ENCODE results near the gene BICD1.

The BICD1 gene

GRCh38 chr12:32069071-32069470, 37.6 kb upstream of the BICD1 start:
- TF ChIP-seq CTCF (IDR thresholded peaks at IDR 0.05; ENCODE audit: poor library complexity, severe bottlenecking) = no peak
- Histone ChIP-seq H3K27ac (ENCODE audit: poor library complexity, severe bottlenecking) (no peak overlapping the region), H3K27me3 (ENCODE audit: insufficient read depth, poor library complexity, severe bottlenecking) (no peaks in the 10 kb centered on the region), H3K4me3 (ENCODE audit: severe bottlenecking) (no peak overlapping the region), H3K4me1 (ENCODE audit: insufficient read depth, poor library complexity, severe bottlenecking) (no peaks in the 10 kb centered on the region), H3K9me3 (ENCODE audit: severe bottlenecking) (no peaks in the 10 kb centered on the region), H3K36me3 (ENCODE audit: low read depth) (no peaks in the 10 kb centered on the region)
- no peak for DNase-seq (ENCODE audit: low spot score)
- no peak for ATAC-seq (ENCODE audit: low read depth)

GRCh38 chr12:32069731-32070130, 36.9 kb upstream of the BICD1 start:
- Histone ChIP-seq H3K9me3 (ENCODE audit: severe bottlenecking) (no peaks in the 10 kb centered on the region), H3K36me3 (ENCODE audit: low read depth) (no peaks in the 10 kb centered on the region), H3K27me3 (ENCODE audit: insufficient read depth, poor library complexity, severe bottlenecking) (no peaks in the 10 kb centered on the region), H3K4me3 (ENCODE audit: severe bottlenecking) (no peak overlapping the region), H3K4me1 (ENCODE audit: insufficient read depth, poor library complexity, severe bottlenecking) (no peaks in the 10 kb centered on the region), H3K27ac (ENCODE audit: poor library complexity, severe bottlenecking) (no peak overlapping the region)
- DNase-seq (ENCODE audit: low spot score) (no peak), ATAC-seq (ENCODE audit: low read depth) (no peak)
- no peak for TF ChIP-seq CTCF (IDR thresholded peaks at IDR 0.05; ENCODE audit: poor library complexity, severe bottlenecking)

GRCh38 chr12:32070370-32070769, 36.3 kb upstream of the BICD1 start:
- Histone ChIP-seq H3K36me3 (ENCODE audit: low read depth) (no peaks in the 10 kb centered on the region), H3K9me3 (ENCODE audit: severe bottlenecking) (no peaks in the 10 kb centered on the region), H3K27ac (ENCODE audit: poor library complexity, severe bottlenecking) (no peak overlapping the region), H3K4me1 (ENCODE audit: insufficient read depth, poor library complexity, severe bottlenecking) (no peaks in the 10 kb centered on the region), H3K4me3 (ENCODE audit: severe bottlenecking) (no peak overlapping the region), H3K27me3 (ENCODE audit: insufficient read depth, poor library complexity, severe bottlenecking) (no peaks in the 10 kb centered on the region)
- DNase-seq (ENCODE audit: low spot score) (no peak), ATAC-seq (ENCODE audit: low read depth) (no peak)
- TF ChIP-seq CTCF (IDR thresholded peaks at IDR 0.05; ENCODE audit: poor library complexity, severe bottlenecking) = no peak

- DNase-seq (ENCODE audit: low spot score) (no peak), ATAC-seq (ENCODE audit: low read depth) (no peak)
- Histone ChIP-seq H3K36me3 (ENCODE audit: low read depth) (no peaks in the 10 kb centered on the region), H3K9me3 (ENCODE audit: severe bottlenecking) (no peaks in the 10 kb centered on the region), H3K27ac (ENCODE audit: poor library complexity, severe bottlenecking) (no peak overlapping the region), H3K4me1 (ENCODE audit: insufficient read depth, poor library complexity, severe bottlenecking) (no peaks in the 10 kb centered on the region), H3K27me3 (ENCODE audit: insufficient read depth, poor library complexity, severe bottlenecking) (no peaks in the 10 kb centered on the region), H3K4me3 (ENCODE audit: severe bottlenecking) (no peak overlapping the region)
- no peak for TF ChIP-seq CTCF (IDR thresholded peaks at IDR 0.05; ENCODE audit: poor library complexity, severe bottlenecking)
Observed at GRCh38 chr12:32072102-32072501, 34.5 kb upstream of the BICD1 start.

- TF ChIP-seq CTCF (IDR thresholded peaks at IDR 0.05; ENCODE audit: poor library complexity, severe bottlenecking) = no peak
- Histone ChIP-seq H3K36me3 (ENCODE audit: low read depth) (no peaks in the 10 kb centered on the region), H3K27me3 (ENCODE audit: insufficient read depth, poor library complexity, severe bottlenecking) (no peaks in the 10 kb centered on the region), H3K4me1 (ENCODE audit: insufficient read depth, poor library complexity, severe bottlenecking) (no peaks in the 10 kb centered on the region), H3K4me3 (ENCODE audit: severe bottlenecking) (no peak overlapping the region), H3K27ac (ENCODE audit: poor library complexity, severe bottlenecking) (no peak overlapping the region), H3K9me3 (ENCODE audit: severe bottlenecking) (no peaks in the 10 kb centered on the region)
- DNase-seq (ENCODE audit: low spot score) (no peak), ATAC-seq (ENCODE audit: low read depth) (no peak)
Observed at GRCh38 chr12:32074432-32074831, 32.2 kb upstream of the BICD1 start.
